GM23248 (cell line): ENCODE data around the gene FGF22.

Experiments used
- EZH2 ChIP-seq: fragments of 200-600 bp; sonication (generic); IDR thresholded peaks from 2 replicates; pipeline ENCODE4 v1.6.1; 2018; ENCODE audit warnings: antibody characterized with exemption, mild to moderate bottlenecking; ENCODE audit not compliant: insufficient read depth, poor library complexity, severe bottlenecking
- EZH2phosphoT487 ChIP-seq: fragments of 200-600 bp; sonication (generic); IDR thresholded peaks from 2 replicates; pipeline ENCODE4 v1.6.1; 2018; ENCODE audit warnings: antibody characterized with exemption, moderate library complexity, mild to moderate bottlenecking, low read depth; ENCODE audit not compliant: insufficient read depth

DNA sequence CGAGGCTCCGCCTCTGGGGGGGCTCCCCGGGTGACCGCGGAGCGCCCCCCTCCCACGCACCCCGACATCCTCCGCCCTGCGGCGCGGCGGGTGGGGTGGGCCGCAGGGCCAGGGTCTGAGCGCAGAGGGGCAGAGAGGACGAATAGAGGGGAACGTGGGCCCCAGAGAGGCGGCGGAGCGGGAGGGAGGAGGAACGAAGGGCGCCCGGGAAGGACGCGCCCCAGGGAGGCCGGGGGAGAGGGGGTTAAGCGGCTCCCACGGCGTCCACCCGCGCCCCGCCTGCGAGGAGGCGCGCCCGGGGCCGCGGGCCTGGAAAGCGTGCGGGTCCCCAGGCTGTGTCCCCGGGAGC lies 49.0 kb upstream of the FGF22 start:
- no peak for TF ChIP-seq EZH2
- TF ChIP-seq EZH2phosphoT487: no peak
